Smooth muscle cell (in vitro differentiated cells): ENCODE data around the gene EEPD1. TPM values are rescaled to one million over a fixed set of nuclear protein-coding genes. Genes with fewer than 3 reads are reported as not detected.

ENCODE experiments used
- DNase-seq: peaks from one replicate; lab custom pipeline; 2025; ENCODE audit not compliant: unreplicated experiment; lab: John Stamatoyannopoulos, UW
- H2AFZ ChIP-seq: fragments of 200-600 bp; sonication (generic); 2 replicates; pipeline ENCODE4 v1.6.0; 2016; ENCODE audit warnings: antibody characterized with exemption, low read depth, mild to moderate bottlenecking
- H3F3A ChIP-seq: fragments of 200-600 bp; sonication (generic); 2 replicates; pipeline ENCODE4 v1.6.0; 2017; ENCODE audit warnings: antibody characterized with exemption, low read depth
- H3K27ac ChIP-seq: fragments of 200-600 bp; sonication (generic); 2 replicates; pipeline ENCODE4 v1.5.1; 2016; ENCODE audit warnings: low read depth, mild to moderate bottlenecking
- H3K27me3 ChIP-seq: fragments of 200-600 bp; sonication (generic); 2 replicates; pipeline ENCODE4 v1.6.1; 2016; ENCODE audit warnings: low read depth, mild to moderate bottlenecking
- H3K36me3 ChIP-seq: fragments of 200-600 bp; sonication (generic); 2 replicates; pipeline ENCODE4 v1.5.1; 2016; ENCODE audit warnings: low read depth
- H3K4me1 ChIP-seq: fragments of 200-600 bp; sonication (generic); 2 replicates; pipeline ENCODE4 v1.5.1; 2016; ENCODE audit warnings: low read depth
- H3K4me2 ChIP-seq: fragments of 200-600 bp; sonication (generic); 2 replicates; pipeline ENCODE4 v1.6.0; 2016; ENCODE audit warnings: mild to moderate bottlenecking
- H3K4me3 ChIP-seq: fragments of 200-600 bp; sonication (generic); 2 replicates; pipeline ENCODE4 v1.5.1; 2016; ENCODE audit warnings: mild to moderate bottlenecking
- H3K79me2 ChIP-seq: fragments of 200-600 bp; sonication (generic); 2 replicates; pipeline ENCODE4 v1.6.0; 2016; ENCODE audit warnings: low read depth, mild to moderate bottlenecking
- H3K9ac ChIP-seq: fragments of 200-600 bp; sonication (generic); 2 replicates; pipeline ENCODE4 v1.6.0; 2016; ENCODE audit warnings: low read depth
- H3K9me3 ChIP-seq: fragments of 200-600 bp; sonication (generic); replicated peaks from 2 replicates; pipeline ENCODE4 v1.5.1; 2016; ENCODE audit warnings: low read depth
- H4K20me1 ChIP-seq: fragments of 200-600 bp; sonication (generic); 2 replicates; pipeline ENCODE4 v1.6.0; 2016; ENCODE audit warnings: low read depth
- WGBS: methylation state at CpG from one replicate; pipeline ENCODE4 v1.1.7; 2016; ENCODE audit warnings: low lambda C conversion rate; 5-methylcytosine and 5-hydroxymethylcytosine counted together
- polyA plus RNA-seq: library from polyadenylated mRNA; unstranded; fragments of >200 nt; fragmentation: Nextera tagmentation; extraction: Ambion mirVana; gene quantifications from 2 replicates; pipeline ENCODE4 v1.2.1, GENCODE V29; 2016
- total RNA-seq: library from RNA; depleted of rRNA; stranded (reverse); fragments of >200 nt; gene quantifications from 2 replicates; pipeline ENCODE4 v1.2.3, GENCODE V29; 2014
- TF ChIP-seq, protein P1 (sequence below): fragments of 200-600 bp; sonication (generic); IDR thresholded peaks from 2 replicates; pipeline ENCODE4 v1.5.1; 2017; ENCODE audit warnings: borderline replicate concordance, mild to moderate bottlenecking, antibody characterized with exemption; ENCODE audit not compliant: insufficient read depth, poor library complexity, severe bottlenecking

EEPD1 gene
- total and polyA plus RNA-seq, 2 experiments from 2014 or later, result 1.5 TPM

- TF ChIP-seq, protein P1, sequence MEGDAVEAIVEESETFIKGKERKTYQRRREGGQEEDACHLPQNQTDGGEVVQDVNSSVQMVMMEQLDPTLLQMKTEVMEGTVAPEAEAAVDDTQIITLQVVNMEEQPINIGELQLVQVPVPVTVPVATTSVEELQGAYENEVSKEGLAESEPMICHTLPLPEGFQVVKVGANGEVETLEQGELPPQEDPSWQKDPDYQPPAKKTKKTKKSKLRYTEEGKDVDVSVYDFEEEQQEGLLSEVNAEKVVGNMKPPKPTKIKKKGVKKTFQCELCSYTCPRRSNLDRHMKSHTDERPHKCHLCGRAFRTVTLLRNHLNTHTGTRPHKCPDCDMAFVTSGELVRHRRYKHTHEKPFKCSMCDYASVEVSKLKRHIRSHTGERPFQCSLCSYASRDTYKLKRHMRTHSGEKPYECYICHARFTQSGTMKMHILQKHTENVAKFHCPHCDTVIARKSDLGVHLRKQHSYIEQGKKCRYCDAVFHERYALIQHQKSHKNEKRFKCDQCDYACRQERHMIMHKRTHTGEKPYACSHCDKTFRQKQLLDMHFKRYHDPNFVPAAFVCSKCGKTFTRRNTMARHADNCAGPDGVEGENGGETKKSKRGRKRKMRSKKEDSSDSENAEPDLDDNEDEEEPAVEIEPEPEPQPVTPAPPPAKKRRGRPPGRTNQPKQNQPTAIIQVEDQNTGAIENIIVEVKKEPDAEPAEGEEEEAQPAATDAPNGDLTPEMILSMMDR, result no peak
- no peak for DNase-seq
- 85% methylated on average over 7 of the region's 7 CpGs for WGBS
Measured at GRCh38 chr7:36283711-36284130, 130.7 kb downstream of the EEPD1 start.

DNA sequence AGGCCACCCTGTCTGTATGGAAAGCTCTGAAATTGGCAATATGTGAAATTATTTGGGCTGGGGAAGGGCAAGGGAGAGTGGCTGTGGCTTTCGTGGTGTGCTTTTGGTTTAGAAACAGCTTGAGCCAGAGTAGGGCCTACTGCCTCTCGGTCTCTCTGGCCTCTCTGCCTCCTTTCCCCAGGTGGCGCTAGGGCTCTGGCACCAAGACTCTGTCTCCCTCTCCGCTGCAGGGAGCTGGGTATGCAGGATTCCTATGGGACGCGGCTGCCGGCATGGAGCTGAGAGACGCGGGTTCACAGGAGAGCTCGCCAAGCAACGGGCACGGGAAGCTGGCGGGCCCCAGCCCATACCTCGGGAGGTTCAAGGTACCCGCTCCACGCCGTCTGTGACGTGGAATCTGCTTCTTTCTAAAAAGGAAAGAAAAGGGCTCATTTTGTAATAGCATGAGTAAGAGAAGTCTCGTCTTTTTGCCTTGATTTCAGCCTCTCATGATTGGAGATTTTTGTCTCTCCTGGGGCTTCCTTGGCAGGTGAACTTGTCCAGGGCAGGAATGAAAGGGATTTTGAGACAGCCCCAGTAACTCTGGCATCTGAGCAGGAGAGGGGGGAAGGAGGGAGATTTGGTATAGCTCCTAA is 131.5 kb downstream of the EEPD1 start:
- WGBS, result 85% methylated on average over 19 of the region's 19 CpGs
- no peaks in the 10 kb centered on the region for H3K36me3 ChIP-seq
- H3K9me3 ChIP-seq, result no peaks in the 10 kb centered on the region
- H4K20me1 ChIP-seq, result no peaks in the 10 kb centered on the region
- no peaks in the 10 kb centered on the region for H3K79me2 ChIP-seq
- TF ChIP-seq, protein P1, result no peak
- H3K9ac ChIP-seq, result no peak overlapping the region
- no peak overlapping the region for H2AFZ ChIP-seq
- H3F3A ChIP-seq, result peaks cover 16% of the 10 kb centered on the region
- no peak overlapping the region for H3K4me2 ChIP-seq
- peaks cover 19% of the 10 kb centered on the region for H3K4me1 ChIP-seq
- no peak overlapping the region for H3K27ac ChIP-seq
- no peak overlapping the region for H3K4me3 ChIP-seq
- no peak for DNase-seq
- H3K27me3 ChIP-seq, result no peaks in the 10 kb centered on the region

More at GRCh38 chr7:36283711-36284130, 130.7 kb downstream of the EEPD1 start:
- Histone ChIP-seq H3K4me1 (peaks cover 26% of the 10 kb centered on the region), H3K4me2 (no peak overlapping the region), H3K9me3 (no peaks in the 10 kb centered on the region), H3K27me3 (no peaks in the 10 kb centered on the region), H3K27ac (no peak overlapping the region), H3K9ac (no peak overlapping the region), H4K20me1 (no peaks in the 10 kb centered on the region), H3K36me3 (no peaks in the 10 kb centered on the region), H3F3A (peaks cover 24% of the 10 kb centered on the region), H3K4me3 (no peak overlapping the region), H3K79me2 (no peaks in the 10 kb centered on the region), H2AFZ (no peak overlapping the region)

GRCh38 chr7:36285276-36285675 is 132.2 kb downstream of the EEPD1 start:
- Histone ChIP-seq H3K79me2 (no peaks in the 10 kb centered on the region), H3K4me2 (no peak overlapping the region), H3K4me1 (peaks cover 17% of the 10 kb centered on the region), H2AFZ (no peak overlapping the region), H3F3A (peaks cover 13% of the 10 kb centered on the region), H3K27me3 (no peaks in the 10 kb centered on the region), H3K36me3 (no peaks in the 10 kb centered on the region), H3K9ac (no peak overlapping the region), H4K20me1 (no peaks in the 10 kb centered on the region), H3K27ac (no peak overlapping the region), H3K4me3 (no peak overlapping the region), H3K9me3 (no peaks in the 10 kb centered on the region)
- TF ChIP-seq, protein P1, result no peak
- DNase-seq, result no peak
- WGBS, result 88% methylated on average over 9 of the region's 9 CpGs

- TF ChIP-seq, protein P1, result no peak
- no peaks in the 10 kb centered on the region for H3K36me3 ChIP-seq
- peaks cover 6% of the 10 kb centered on the region for H3F3A ChIP-seq
- no peak overlapping the region for H3K27ac ChIP-seq
- no peak overlapping the region for H3K9ac ChIP-seq
- H3K9me3 ChIP-seq, result no peaks in the 10 kb centered on the region
- no peak overlapping the region for H3K4me2 ChIP-seq
- H3K4me3 ChIP-seq, result no peak overlapping the region
- WGBS, result 100% methylated on average over 2 of the region's 2 CpGs
- no peaks in the 10 kb centered on the region for H4K20me1 ChIP-seq
- no peak for DNase-seq
- H3K79me2 ChIP-seq, result no peaks in the 10 kb centered on the region
- H2AFZ ChIP-seq, result no peak overlapping the region
- peaks cover 8% of the 10 kb centered on the region for H3K4me1 ChIP-seq
- H3K27me3 ChIP-seq, result no peaks in the 10 kb centered on the region
Measured at GRCh38 chr7:36286226-36286625, 133.2 kb downstream of the EEPD1 start.
